ENCODE data around the gene MBP.
A peak's percentile ranks its signal among the peaks of the same experiment; 100 is the strongest.

Gene MBP

GRCh38 chr18:77151033-77151771 lies 18.6 kb upstream of the MBP start:
- DNase-seq, result no peak

GRCh38 chr18:77150588-77150987 lies 18.0 kb upstream of the MBP start:
- DNase-seq, result no peak

- no peak for DNase-seq
Measured at GRCh38 chr18:77148289-77148688, 15.7 kb upstream of the MBP start.

- no peak for DNase-seq
Measured at GRCh38 chr18:77147418-77147852, 14.9 kb upstream of the MBP start.

GRCh38 chr18:77146249-77147080 lies 13.9 kb upstream of the MBP start:
- no peak for DNase-seq

- no peak for DNase-seq
Measured at GRCh38 chr18:77145364-77145901, 12.8 kb upstream of the MBP start.

GRCh38 chr18:77144451-77145118 lies 12.0 kb upstream of the MBP start:
- no peak for DNase-seq

- DNase-seq, result no peak
Measured at GRCh38 chr18:77144046-77144445, 11.5 kb upstream of the MBP start.

- DNase-seq, result no peak
Measured at GRCh38 chr18:77143196-77143595, 10.6 kb upstream of the MBP start.

- no peak for DNase-seq
Measured at GRCh38 chr18:77141401-77142118, 9.0 kb upstream of the MBP start.

- DNase-seq, result peak; percentile 45
Measured at GRCh38 chr18:77140439-77141109, 8.0 kb upstream of the MBP start.

GRCh38 chr18:77140030-77140429 lies 7.4 kb upstream of the MBP start:
- no peak for DNase-seq

GRCh38 chr18:77139619-77140018 lies 7.0 kb upstream of the MBP start:
- no peak for DNase-seq

GRCh38 chr18:77138270-77138669 lies 5.7 kb upstream of the MBP start:
- DNase-seq, result no peak

GRCh38 chr18:77137851-77138250 lies 5.3 kb upstream of the MBP start:
- DNase-seq, result no peak

- DNase-seq, result no peak
Measured at GRCh38 chr18:77136871-77137665, 4.5 kb upstream of the MBP start.

GRCh38 chr18:77136076-77136718 lies 3.6 kb upstream of the MBP start:
- no peak for DNase-seq

- no peak for DNase-seq
Measured at GRCh38 chr18:77135339-77136075, 2.9 kb upstream of the MBP start.

- no peak for DNase-seq
Measured at GRCh38 chr18:77134611-77135010, 2.0 kb upstream of the MBP start.
